SK-N-MC (cell line): ENCODE data around the gene THRSP.
"Not testable (repeated sequence)": the region's sequence is repeated elsewhere in the genome, so short reads cannot be mapped to it uniquely, and the experiment has no call there.

Experiments
- EZH2 ChIP-seq: fragments of 200-600 bp; sonication (generic); IDR thresholded peaks from one replicate; pipeline ENCODE4 v1.6.1; 2017; ENCODE audit warnings: antibody characterized with exemption
- POLR2AphosphoS5 ChIP-seq: IDR thresholded peaks from 2 replicates; pipeline ENCODE4 v1.6.1; 2012; ENCODE audit warnings: mild to moderate bottlenecking, low read depth, low read length, borderline replicate concordance

DNA sequence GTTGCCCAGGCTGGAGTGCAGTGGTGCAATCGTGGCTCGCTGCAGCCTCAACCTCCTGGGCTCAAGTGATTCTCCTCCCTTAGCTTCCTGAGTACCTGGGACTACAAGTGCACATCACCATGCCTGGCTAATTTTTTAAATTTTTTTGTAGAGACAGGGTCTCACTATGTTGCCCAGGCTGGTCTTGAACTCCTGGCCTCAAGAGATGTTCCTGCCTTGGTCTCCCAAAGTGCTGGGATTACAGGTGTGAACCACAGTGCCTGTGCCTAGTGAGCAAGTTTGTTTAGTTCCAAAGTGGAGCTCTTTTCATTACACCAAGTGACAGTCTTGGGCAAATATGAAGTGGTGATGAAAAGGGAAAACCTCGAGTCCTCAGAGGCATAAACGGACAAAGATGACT, 13.9 kb downstream of the THRSP start:
- not testable (repeated sequence) for TF ChIP-seq POLR2AphosphoS5, EZH2
